ENCODE measurements around the gene SLC39A3.

Gene SLC39A3

GRCh38 chr19:2702170-2703076 is 37.4 kb downstream of the SLC39A3 start, which contains the start of gene GNG7:
TSS of gene GNG7 (minus strand) at chr19:2702694. CDS start at chr19:2520688, 182,006 bp downstream.
- Histone ChIP-seq H3K27me3 (ENCODE audit: insufficient read depth, low read depth, severe bottlenecking) (peaks cover 12% of the 10 kb centered on the region), H3K36me3 (no peaks in the 10 kb centered on the region), H3K27ac (no peak within 1 kb of the TSS), H3K9me3 (ENCODE audit: severe bottlenecking) (no peaks in the 10 kb centered on the region), H3K4me3 (ENCODE audit: low read depth, low read length) (peak within 1 kb of the TSS; percentile 52)
- no peak for TF ChIP-seq CTCF (IDR thresholded peaks at IDR 0.05; ENCODE audit: low read depth, low read length)
- DNase-seq = peak; percentile 92

GRCh38 chr19:2701361-2702169 is 38.3 kb downstream of the SLC39A3 start:
- Histone ChIP-seq H3K27ac (no peak overlapping the region), H3K9me3 (ENCODE audit: severe bottlenecking) (no peaks in the 10 kb centered on the region), H3K27me3 (ENCODE audit: insufficient read depth, low read depth, severe bottlenecking) (peaks cover 12% of the 10 kb centered on the region), H3K36me3 (no peaks in the 10 kb centered on the region), H3K4me3 (ENCODE audit: low read depth, low read length) (no peak overlapping the region)
- TF ChIP-seq CTCF (IDR thresholded peaks at IDR 0.05; ENCODE audit: low read depth, low read length) = no peak
- no peak for DNase-seq

- peaks cover 12% of the 10 kb centered on the region for H3K27me3 ChIP-seq (ENCODE audit: insufficient read depth, low read depth, severe bottlenecking)
- no peak for TF ChIP-seq CTCF (IDR thresholded peaks at IDR 0.05; ENCODE audit: low read depth, low read length)
- no peaks in the 10 kb centered on the region for H3K9me3 ChIP-seq (ENCODE audit: severe bottlenecking)
- no peaks in the 10 kb centered on the region for H3K36me3 ChIP-seq
- DNase-seq = no peak
- H3K4me3 ChIP-seq (ENCODE audit: low read depth, low read length) = no peak overlapping the region
- H3K27ac ChIP-seq = no peak overlapping the region
Measured at GRCh38 chr19:2700660-2701360, 39.0 kb downstream of the SLC39A3 start.

GRCh38 chr19:2699413-2700140 is 40.2 kb downstream of the SLC39A3 start:
- TF ChIP-seq CTCF (IDR thresholded peaks at IDR 0.05; ENCODE audit: low read depth, low read length) = no peak
- no peak overlapping the region for H3K27ac ChIP-seq
- peaks cover 12% of the 10 kb centered on the region for H3K27me3 ChIP-seq (ENCODE audit: insufficient read depth, low read depth, severe bottlenecking)
- no peaks in the 10 kb centered on the region for H3K36me3 ChIP-seq
- no peaks in the 10 kb centered on the region for H3K9me3 ChIP-seq (ENCODE audit: severe bottlenecking)
- no peak for DNase-seq
- H3K4me3 ChIP-seq (ENCODE audit: low read depth, low read length) = no peak overlapping the region

- Histone ChIP-seq H3K9me3 (ENCODE audit: severe bottlenecking) (no peaks in the 10 kb centered on the region), H3K36me3 (no peaks in the 10 kb centered on the region), H3K27me3 (ENCODE audit: insufficient read depth, low read depth, severe bottlenecking) (no peaks in the 10 kb centered on the region), H3K27ac (no peak overlapping the region), H3K4me3 (ENCODE audit: low read depth, low read length) (no peak overlapping the region)
- no peak for DNase-seq
- no peak for TF ChIP-seq CTCF (IDR thresholded peaks at IDR 0.05; ENCODE audit: low read depth, low read length)
Measured at GRCh38 chr19:2694196-2694595, 45.6 kb downstream of the SLC39A3 start.
